B cell (primary cell): ENCODE results near the gene C6orf136. TPM values are rescaled to one million over a fixed set of nuclear protein-coding genes. Genes with fewer than 3 reads are reported as not detected.

Source experiments
- ATAC-seq: fragments of 200-7000 bp; cut with Tn5 transposase; one replicate; pipeline ENCODE4 v1.10.0; 2021; ENCODE audit warnings: low read depth, mild to moderate bottlenecking, moderate number of reproducible peaks, moderate library complexity
- CTCF ChIA-PET: fragments of 350-600 bp; sonication (Branson Sonifier 250); formaldehyde crosslinking; loops from one replicate; lab custom pipeline; 2021; ENCODE audit warnings: antibody characterized with exemption, inconsistent platforms; lab: Charles Lee
- POLR2A ChIA-PET: fragments of 350-600 bp; sonication (Branson Sonifier 250); formaldehyde crosslinking; loops from one replicate; lab custom pipeline; 2021; ENCODE audit warnings: antibody characterized with exemption; lab: Charles Lee
- DNase-seq: peaks from one replicate; pipeline ENCODE4 v3.0.0; 2013
- H2AFZ ChIP-seq: 2 replicates; pipeline ENCODE4 v1.6.1; 2012; ENCODE audit warnings: mild to moderate bottlenecking, low read depth, low read length; ENCODE audit not compliant: insufficient read depth, poor library complexity, severe bottlenecking
- H3K27ac ChIP-seq, 2 donors: 1 replicate in 1 of 2; 2 replicates in 1 of 2; pipeline ENCODE4 v1.5.1; 2012 to 2013; ENCODE audit warnings: low read length in 2 of 2, mild to moderate bottlenecking in 2 of 2, moderate library complexity in 1 of 2
- H3K27me3 ChIP-seq, 4 experiments: fragments of 200-600 bp in 1 of 4; sonication (generic) in 1 of 4; replicated peaks in 1 of 4; 1 replicate in 2 of 4; 2 replicates in 2 of 4; pipeline versions ENCODE4 v1.6.1 to v1.7.0; 2013 to 2016; ENCODE audit warnings: low read length in 3 of 4, mild to moderate bottlenecking in 2 of 4, mixed read lengths in 1 of 4, moderate library complexity in 1 of 4; ENCODE audit not compliant: insufficient read depth in 4 of 4, control insufficient read depth in 3 of 4; ENCODE audit errors: control extremely low read depth in 1 of 4
- H3K36me3 ChIP-seq, 2 experiments: replicated peaks in 1 of 2; 1 replicate in 1 of 2; 2 replicates in 1 of 2; pipeline versions ENCODE4 v1.6.1 to v1.7.1; 2013; ENCODE audit warnings: low read length in 1 of 2; ENCODE audit not compliant: insufficient read depth in 2 of 2, control insufficient read depth in 1 of 2; ENCODE audit errors: control extremely low read depth in 1 of 2, extremely low read depth in 1 of 2
- H3K4me1 ChIP-seq, 2 donors: fragments of 200-600 bp in 1 of 2; sonication (generic) in 1 of 2; 1 replicate in 1 of 2; 2 replicates in 1 of 2; pipeline versions ENCODE4 v1.5.1 to v1.6.1; 2013 to 2017; ENCODE audit warnings: low read length in 2 of 2; ENCODE audit not compliant: control insufficient read depth in 2 of 2, insufficient read depth in 2 of 2
- H3K4me2 ChIP-seq: replicated peaks from 2 replicates; pipeline ENCODE3; 2012; ENCODE audit warnings: mild to moderate bottlenecking, low read depth, low read length; ENCODE audit not compliant: poor library complexity, severe bottlenecking
- H3K4me3 ChIP-seq, 5 experiments: fragments of 200-600 bp in 1 of 5; sonication (generic) in 1 of 5; 1 replicate in 3 of 5; 2 replicates in 2 of 5; pipeline versions ENCODE4 v1.5.1 to v1.7.0; 2011 to 2016; ENCODE audit warnings: low read length in 4 of 5, mild to moderate bottlenecking in 4 of 5, low read depth in 2 of 5, control low read depth in 1 of 5, moderate library complexity in 1 of 5; ENCODE audit not compliant: insufficient read depth in 1 of 5; ENCODE audit errors: control extremely low read depth in 1 of 5, extremely low read depth in 1 of 5
- H3K79me2 ChIP-seq: fragments of 200-600 bp; sonication (generic); one replicate; pipeline ENCODE4 v1.6.0; 2016; ENCODE audit warnings: low read length; ENCODE audit not compliant: control insufficient read depth, insufficient read depth
- H3K9ac ChIP-seq: fragments of 200-600 bp; sonication (generic); 2 replicates; pipeline ENCODE4 v1.6.1; 2017; ENCODE audit warnings: mild to moderate bottlenecking, low read length, moderate library complexity
- H3K9me3 ChIP-seq, 3 donors: one replicate each; pipeline versions ENCODE4 v1.6.1 to v1.7.1; 2013; ENCODE audit warnings: low read length in 2 of 3; ENCODE audit not compliant: control insufficient read depth in 2 of 3, insufficient read depth in 1 of 3; ENCODE audit errors: control extremely low read depth in 1 of 3
- H4K20me1 ChIP-seq: 2 replicates; pipeline ENCODE4 v1.6.0; 2012; ENCODE audit warnings: mild to moderate bottlenecking, low read length; ENCODE audit not compliant: insufficient read depth, control insufficient read depth, poor library complexity, severe bottlenecking
- H3K27ac Mint-ChIP-seq: one replicate; pipeline ENCODE4 v1.8.0; 2021; ENCODE audit warnings: mixed read lengths
- H3K27me3 Mint-ChIP-seq: one replicate; pipeline ENCODE4 v1.8.0; 2021; ENCODE audit warnings: mixed read lengths
- H3K4me1 Mint-ChIP-seq: one replicate; pipeline ENCODE4 v1.8.0; 2021; ENCODE audit warnings: mixed read lengths
- H3K4me3 Mint-ChIP-seq: one replicate; pipeline ENCODE4 v1.8.0; 2021; ENCODE audit warnings: mixed read lengths
- H3K9me3 Mint-ChIP-seq: one replicate; pipeline ENCODE4 v1.8.0; 2022; ENCODE audit warnings: mixed read lengths; ENCODE audit not compliant: insufficient read depth
- CTCF ChIP-seq: fragments of 200-600 bp; IDR thresholded peaks from one replicate; pipeline ENCODE4 v1.8.0; 2022; ENCODE audit warnings: antibody characterized with exemption, mild to moderate bottlenecking
- EZH2 ChIP-seq: IDR thresholded peaks from 2 replicates; pipeline ENCODE4 v1.6.1; 2012; ENCODE audit warnings: borderline replicate concordance, low read depth, mild to moderate bottlenecking, moderate library complexity, low read length; ENCODE audit not compliant: insufficient read depth, poor library complexity, severe bottlenecking
- WGBS: methylation state at CpG from one replicate; pipeline ENCODE4 v1.1.5; 2013; ENCODE audit warnings: missing lambda C conversion rate; ENCODE audit not compliant: insufficient coverage; 5-methylcytosine and 5-hydroxymethylcytosine counted together
- intact Hi-C: fragments of 100-400 bp; cut with micrococcal nuclease; formaldehyde crosslinking; loops from one replicate; pipeline ENCODE4 v1.10.0; 2022
- polyA plus RNA-seq: library from polyadenylated mRNA; depleted of rRNA; stranded (reverse); fragments of >200 nt; gene quantifications from 2 replicates; pipeline ENCODE4 v1.2.3, GENCODE V29; 2012
- total RNA-seq, 2 donors: library from RNA; stranded (reverse); fragments of 120-200 nt in 1 of 2; gene quantifications; 1 replicate in 1 of 2; 2 replicates in 1 of 2; pipeline versions ENCODE4 v1.2.3 to v1.2.4, GENCODE V29; 2013 to 2022

Gene C6orf136
- total and polyA plus RNA-seq, 2 donors (not counting 1 experiment from before 2014, with no cell fraction given): 36.6 to 37.2 TPM

- H3K4me2 ChIP-seq: peak overlapping the region; percentile 72
- H3K4me1 Mint-ChIP-seq: peaks cover 27% of the 10 kb centered on the region
- ChIA-PET CTCF (interaction anchor here (0.7 to 2.4 kb wide), 13 partner anchors 8 to 113 kb away, joined by 3 to 9 read pairs (median 4); partner anchors contain the start of gene MDC1), POLR2A (interaction anchor here (0.6 to 2.0 kb wide), 13 partner anchors 8 to 502 kb away, joined by 3 to 12 read pairs (median 8); partner anchors contain the start of genes ABCF1, ATAT1, GNL1 and MDC1)
- no peaks in the 10 kb centered on the region for H3K27me3 ChIP-seq
- peak overlapping the region; percentile 82 for H2AFZ ChIP-seq
- H3K27ac ChIP-seq: peak overlapping the region; percentile 99
- peak overlapping the region; percentile 100 for H3K27ac Mint-ChIP-seq
- TF ChIP-seq CTCF: no peak
- TF ChIP-seq EZH2: no peak
- peaks cover 22 to 27% of the 10 kb centered on the region in 2 donors for H3K4me1 ChIP-seq
- H3K27me3 Mint-ChIP-seq: no peaks in the 10 kb centered on the region
- H3K9ac ChIP-seq: peak overlapping the region; percentile 100
- H3K79me2 ChIP-seq: peaks cover 71% of the 10 kb centered on the region
- H3K4me3 ChIP-seq: peak overlapping the region; percentile 77 to 98 (median 94)
- WGBS: 40% methylated on average over 1 of the region's 8 CpGs
- peaks cover 9 to 52% of the 10 kb centered on the region in 2 experiments for H3K36me3 ChIP-seq
- no peaks in the 10 kb centered on the region for H4K20me1 ChIP-seq
- H3K9me3 Mint-ChIP-seq: no peaks in the 10 kb centered on the region
- DNase-seq (no peak), ATAC-seq (no peak)
- intact Hi-C loops: loop anchor here (5.0 to 10.0 kb wide), 2 partner anchors 289 to 736 kb away; partner anchors contain the start of genes GTF2H4 and HLA-B
- no peaks in the 10 kb centered on the region for H3K9me3 ChIP-seq
- peak overlapping the region; percentile 92 for H3K4me3 Mint-ChIP-seq
Observed at GRCh38 chr6:30618270-30618797, 28.6 kb upstream of the C6orf136 start.

GRCh38 chr6:30619561-30619960, 27.4 kb upstream of the C6orf136 start:
- peaks cover 16% of the 10 kb centered on the region for H3K4me1 Mint-ChIP-seq
- WGBS: 100% methylated on average over 10 of the region's 11 CpGs

More at GRCh38 chr6:30619561-30619960, 27.4 kb upstream of the C6orf136 start:
- ChIA-PET POLR2A (no interaction called here), CTCF (interaction anchor here (2.4 kb wide), 1 partner anchor 59 kb away, joined by 9 read pairs; no protein-coding TSS in a partner anchor)
- peak overlapping the region; percentile 92 for H3K4me3 Mint-ChIP-seq
- intact Hi-C loops: loop anchor here (5.0 to 10.0 kb wide), 2 partner anchors 288 to 735 kb away; partner anchors contain the start of genes GTF2H4 and HLA-B
- Histone ChIP-seq H4K20me1 (no peaks in the 10 kb centered on the region), H3K9ac (no peak overlapping the region), H2AFZ (no peak overlapping the region), H3K9me3 (no peaks in the 10 kb centered on the region), H3K4me1 (peaks cover 10 to 15% of the 10 kb centered on the region in 2 donors), H3K79me2 (peaks cover 64% of the 10 kb centered on the region), H3K4me3 (no peak overlapping the region), H3K27ac (no peak overlapping the region), H3K27me3 (no peaks in the 10 kb centered on the region), H3K36me3 (peaks cover 9 to 60% of the 10 kb centered on the region in 2 experiments), H3K4me2 (no peak overlapping the region)
- DNase-seq (no peak), ATAC-seq (no peak)
- H3K9me3 Mint-ChIP-seq: no peaks in the 10 kb centered on the region
- H3K27me3 Mint-ChIP-seq: no peaks in the 10 kb centered on the region
- H3K27ac Mint-ChIP-seq: no peak overlapping the region
- no peak for TF ChIP-seq EZH2
